ENCODE results near the gene CARD11. TPM values are rescaled to one million over a fixed set of nuclear protein-coding genes. Genes with fewer than 3 reads are reported as not detected.

Gene CARD11
- total and polyA plus RNA-seq, 2 of the 13 experiments (the other 11 are each of a cell fraction or from before 2014, with no cell fraction given) = 0.04 TPM; not detected in 1

DNA sequence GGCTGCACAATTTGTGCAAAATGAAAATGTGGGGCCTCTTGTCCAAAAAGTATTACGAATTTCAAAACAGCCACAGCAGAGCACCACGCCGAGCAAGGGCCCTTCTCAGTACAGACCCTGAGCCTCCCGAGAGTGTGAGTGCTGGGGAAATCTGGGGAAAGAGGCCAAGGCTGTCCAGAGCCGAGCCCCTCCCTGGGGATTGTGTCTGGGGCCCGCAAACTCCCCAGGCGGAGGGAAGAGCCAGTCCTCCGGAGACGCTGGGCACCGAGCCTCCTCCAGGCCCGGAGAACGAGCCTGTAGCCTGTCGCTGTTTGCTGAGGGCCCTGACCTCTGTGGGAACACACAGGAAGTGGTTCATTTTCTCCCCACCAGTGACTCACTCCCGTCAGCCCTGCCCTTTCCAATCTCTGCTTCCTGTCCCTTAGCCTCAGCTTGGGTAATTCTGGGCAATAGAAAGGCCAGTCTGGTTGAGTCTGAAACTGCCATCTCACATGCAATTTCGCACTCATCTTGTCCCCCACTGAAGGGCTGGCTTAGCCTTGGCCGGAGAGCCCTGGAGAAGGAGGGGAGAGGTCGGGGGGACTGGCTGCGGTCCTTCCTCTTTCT lies 180.1 kb downstream of the CARD11 start (continued):
- TF ChIP-seq SOX13 (IDR thresholded peaks at IDR 0.05) (0 out of 2 replicates have a peak, but pooled peaks have one; percentile 33), SOX13 (CRISPR knock-in tag; conservative IDR thresholded peaks at IDR 0.05 in 1 of 2, IDR thresholded peaks at IDR 0.05 in 1 of 2) (peak in 1 of 2 experiments; percentile 21; a peak in 2 of 4 replicates), NR2F6 (IDR thresholded peaks at IDR 0.05) (peak; percentile 87), NR2F6 (CRISPR knock-in tag; IDR thresholded peaks at IDR 0.05) (peak; percentile 95), ZNF703 (CRISPR knock-in tag; IDR thresholded peaks at IDR 0.05; ENCODE audit: borderline replicate concordance) (no peak), HMG20B (CRISPR knock-in tag; conservative IDR thresholded peaks at IDR 0.05) (peak; percentile 95), ZNF562 (CRISPR knock-in tag; IDR thresholded peaks at IDR 0.05; ENCODE audit: borderline replicate concordance) (no peak), ADNP (CRISPR knock-in tag; IDR thresholded peaks at IDR 0.05) (no peak), ERF (CRISPR knock-in tag; IDR thresholded peaks at IDR 0.05) (peak; percentile 71), HCFC1 (IDR thresholded peaks at IDR 0.05; ENCODE audit: low read depth, low read length) (peak; percentile 31; the same call in 1 of the 2 replicates), RBFOX2 (IDR thresholded peaks at IDR 0.05; ENCODE audit: low read depth, low read length) (peak; percentile 75), SRF (IDR thresholded peaks at IDR 0.05; ENCODE audit: low read depth, low read length) (no peak), FOXC1 (CRISPR knock-in tag; IDR thresholded peaks at IDR 0.05; ENCODE audit: borderline replicate concordance) (peak; percentile 18; the same call in 1 of the 2 replicates)
- TF ChIP-seq, protein P1, sequence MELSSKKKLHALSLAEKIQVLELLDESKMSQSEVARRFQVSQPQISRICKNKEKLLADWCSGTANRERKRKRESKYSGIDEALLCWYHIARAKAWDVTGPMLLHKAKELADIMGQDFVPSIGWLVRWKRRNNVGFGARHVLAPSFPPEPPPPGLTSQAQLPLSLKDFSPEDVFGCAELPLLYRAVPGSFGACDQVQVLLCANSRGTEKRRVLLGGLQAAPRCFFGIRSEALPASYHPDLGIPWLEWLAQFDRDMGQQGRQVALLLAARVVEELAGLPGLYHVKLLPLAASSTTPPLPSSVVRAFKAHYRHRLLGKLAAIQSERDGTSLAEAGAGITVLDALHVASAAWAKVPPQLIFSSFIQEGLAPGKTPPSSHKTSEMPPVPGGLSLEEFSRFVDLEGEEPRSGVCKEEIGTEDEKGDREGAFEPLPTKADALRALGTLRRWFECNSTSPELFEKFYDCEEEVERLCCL (CRISPR knock-in tag; IDR thresholded peaks at IDR 0.05; ENCODE audit: borderline replicate concordance) = no peak
- TF ChIP-seq, protein P2, sequence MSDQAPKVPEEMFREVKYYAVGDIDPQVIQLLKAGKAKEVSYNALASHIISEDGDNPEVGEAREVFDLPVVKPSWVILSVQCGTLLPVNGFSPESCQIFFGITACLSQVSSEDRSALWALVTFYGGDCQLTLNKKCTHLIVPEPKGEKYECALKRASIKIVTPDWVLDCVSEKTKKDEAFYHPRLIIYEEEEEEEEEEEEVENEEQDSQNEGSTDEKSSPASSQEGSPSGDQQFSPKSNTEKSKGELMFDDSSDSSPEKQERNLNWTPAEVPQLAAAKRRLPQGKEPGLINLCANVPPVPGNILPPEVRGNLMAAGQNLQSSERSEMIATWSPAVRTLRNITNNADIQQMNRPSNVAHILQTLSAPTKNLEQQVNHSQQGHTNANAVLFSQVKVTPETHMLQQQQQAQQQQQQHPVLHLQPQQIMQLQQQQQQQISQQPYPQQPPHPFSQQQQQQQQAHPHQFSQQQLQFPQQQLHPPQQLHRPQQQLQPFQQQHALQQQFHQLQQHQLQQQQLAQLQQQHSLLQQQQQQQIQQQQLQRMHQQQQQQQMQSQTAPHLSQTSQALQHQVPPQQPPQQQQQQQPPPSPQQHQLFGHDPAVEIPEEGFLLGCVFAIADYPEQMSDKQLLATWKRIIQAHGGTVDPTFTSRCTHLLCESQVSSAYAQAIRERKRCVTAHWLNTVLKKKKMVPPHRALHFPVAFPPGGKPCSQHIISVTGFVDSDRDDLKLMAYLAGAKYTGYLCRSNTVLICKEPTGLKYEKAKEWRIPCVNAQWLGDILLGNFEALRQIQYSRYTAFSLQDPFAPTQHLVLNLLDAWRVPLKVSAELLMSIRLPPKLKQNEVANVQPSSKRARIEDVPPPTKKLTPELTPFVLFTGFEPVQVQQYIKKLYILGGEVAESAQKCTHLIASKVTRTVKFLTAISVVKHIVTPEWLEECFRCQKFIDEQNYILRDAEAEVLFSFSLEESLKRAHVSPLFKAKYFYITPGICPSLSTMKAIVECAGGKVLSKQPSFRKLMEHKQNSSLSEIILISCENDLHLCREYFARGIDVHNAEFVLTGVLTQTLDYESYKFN (CRISPR knock-in tag; conservative IDR thresholded peaks at IDR 0.05) = peak; percentile 70
- TF ChIP-seq, protein P3, sequence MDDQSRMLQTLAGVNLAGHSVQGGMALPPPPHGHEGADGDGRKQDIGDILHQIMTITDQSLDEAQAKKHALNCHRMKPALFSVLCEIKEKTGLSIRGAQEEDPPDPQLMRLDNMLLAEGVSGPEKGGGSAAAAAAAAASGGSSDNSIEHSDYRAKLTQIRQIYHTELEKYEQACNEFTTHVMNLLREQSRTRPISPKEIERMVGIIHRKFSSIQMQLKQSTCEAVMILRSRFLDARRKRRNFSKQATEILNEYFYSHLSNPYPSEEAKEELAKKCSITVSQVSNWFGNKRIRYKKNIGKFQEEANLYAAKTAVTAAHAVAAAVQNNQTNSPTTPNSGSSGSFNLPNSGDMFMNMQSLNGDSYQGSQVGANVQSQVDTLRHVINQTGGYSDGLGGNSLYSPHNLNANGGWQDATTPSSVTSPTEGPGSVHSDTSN (CRISPR knock-in tag; IDR thresholded peaks at IDR 0.05; ENCODE audit: borderline replicate concordance) = no peak
- TF ChIP-seq, protein P4, sequence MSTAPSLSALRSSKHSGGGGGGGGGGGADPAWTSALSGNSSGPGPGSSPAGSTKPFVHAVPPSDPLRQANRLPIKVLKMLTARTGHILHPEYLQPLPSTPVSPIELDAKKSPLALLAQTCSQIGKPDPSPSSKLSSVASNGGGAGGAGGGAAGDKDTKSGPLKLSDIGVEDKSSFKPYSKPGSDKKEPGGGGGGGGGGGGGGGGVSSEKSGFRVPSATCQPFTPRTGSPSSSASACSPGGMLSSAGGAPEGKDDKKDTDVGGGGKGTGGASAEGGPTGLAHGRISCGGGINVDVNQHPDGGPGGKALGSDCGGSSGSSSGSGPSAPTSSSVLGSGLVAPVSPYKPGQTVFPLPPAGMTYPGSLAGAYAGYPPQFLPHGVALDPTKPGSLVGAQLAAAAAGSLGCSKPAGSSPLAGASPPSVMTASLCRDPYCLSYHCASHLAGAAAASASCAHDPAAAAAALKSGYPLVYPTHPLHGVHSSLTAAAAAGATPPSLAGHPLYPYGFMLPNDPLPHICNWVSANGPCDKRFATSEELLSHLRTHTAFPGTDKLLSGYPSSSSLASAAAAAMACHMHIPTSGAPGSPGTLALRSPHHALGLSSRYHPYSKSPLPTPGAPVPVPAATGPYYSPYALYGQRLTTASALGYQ (CRISPR knock-in tag; IDR thresholded peaks at IDR 0.05) = no peak
- TF ChIP-seq, protein P5, sequence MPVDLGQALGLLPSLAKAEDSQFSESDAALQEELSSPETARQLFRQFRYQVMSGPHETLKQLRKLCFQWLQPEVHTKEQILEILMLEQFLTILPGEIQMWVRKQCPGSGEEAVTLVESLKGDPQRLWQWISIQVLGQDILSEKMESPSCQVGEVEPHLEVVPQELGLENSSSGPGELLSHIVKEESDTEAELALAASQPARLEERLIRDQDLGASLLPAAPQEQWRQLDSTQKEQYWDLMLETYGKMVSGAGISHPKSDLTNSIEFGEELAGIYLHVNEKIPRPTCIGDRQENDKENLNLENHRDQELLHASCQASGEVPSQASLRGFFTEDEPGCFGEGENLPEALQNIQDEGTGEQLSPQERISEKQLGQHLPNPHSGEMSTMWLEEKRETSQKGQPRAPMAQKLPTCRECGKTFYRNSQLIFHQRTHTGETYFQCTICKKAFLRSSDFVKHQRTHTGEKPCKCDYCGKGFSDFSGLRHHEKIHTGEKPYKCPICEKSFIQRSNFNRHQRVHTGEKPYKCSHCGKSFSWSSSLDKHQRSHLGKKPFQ (CRISPR knock-in tag; IDR thresholded peaks at IDR 0.05; ENCODE audit: insufficient replicate concordance) = peak; percentile 74
- TF ChIP-seq, protein P6, sequence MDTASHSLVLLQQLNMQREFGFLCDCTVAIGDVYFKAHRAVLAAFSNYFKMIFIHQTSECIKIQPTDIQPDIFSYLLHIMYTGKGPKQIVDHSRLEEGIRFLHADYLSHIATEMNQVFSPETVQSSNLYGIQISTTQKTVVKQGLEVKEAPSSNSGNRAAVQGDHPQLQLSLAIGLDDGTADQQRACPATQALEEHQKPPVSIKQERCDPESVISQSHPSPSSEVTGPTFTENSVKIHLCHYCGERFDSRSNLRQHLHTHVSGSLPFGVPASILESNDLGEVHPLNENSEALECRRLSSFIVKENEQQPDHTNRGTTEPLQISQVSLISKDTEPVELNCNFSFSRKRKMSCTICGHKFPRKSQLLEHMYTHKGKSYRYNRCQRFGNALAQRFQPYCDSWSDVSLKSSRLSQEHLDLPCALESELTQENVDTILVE (CRISPR knock-in tag; IDR thresholded peaks at IDR 0.05) = peak; percentile 53; the same call in 1 of the 2 replicates
